Fibroblast of lung (primary cell): ENCODE data around the gene SYT9.

Experiments used
- EZH2 ChIP-seq: IDR thresholded peaks from 2 replicates; pipeline ENCODE4 v1.5.1; 2012; ENCODE audit warnings: low read length, control low read depth, mild to moderate bottlenecking; ENCODE audit errors: missing control alignments
- TF ChIP-seq, protein P1 (sequence below), 2 donors: IDR thresholded peaks in 1 of 2; conservative IDR thresholded peaks in 1 of 2; 1 replicate in 1 of 2; 2 replicates in 1 of 2; pipeline ENCODE4 v1.5.1; 2011 to 2012; ENCODE audit warnings: low read length in 2 of 2, control low read depth in 1 of 2, inconsistent platforms in 1 of 2, low read depth in 1 of 2, mild to moderate bottlenecking in 1 of 2

DNA sequence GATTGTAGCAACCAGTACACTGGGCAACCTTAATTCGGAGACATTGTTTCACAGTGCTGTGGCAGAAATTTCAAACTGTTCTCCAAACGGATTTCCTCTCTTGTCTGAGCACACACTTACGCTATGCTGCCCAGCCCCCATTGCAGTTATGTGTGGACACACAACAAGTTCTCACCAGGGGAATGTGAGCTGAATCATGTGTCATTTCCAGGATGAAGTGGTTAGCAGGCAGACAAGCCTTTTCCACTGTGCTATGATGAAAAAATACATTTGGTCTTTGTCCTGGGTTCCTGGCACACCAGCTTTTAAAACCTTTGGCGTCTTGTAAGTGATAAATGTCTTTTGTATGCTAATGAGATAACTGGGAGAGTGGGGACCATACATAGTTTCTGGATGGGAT, 46.9 kb upstream of the SYT9 start:
- TF ChIP-seq, protein P1, sequence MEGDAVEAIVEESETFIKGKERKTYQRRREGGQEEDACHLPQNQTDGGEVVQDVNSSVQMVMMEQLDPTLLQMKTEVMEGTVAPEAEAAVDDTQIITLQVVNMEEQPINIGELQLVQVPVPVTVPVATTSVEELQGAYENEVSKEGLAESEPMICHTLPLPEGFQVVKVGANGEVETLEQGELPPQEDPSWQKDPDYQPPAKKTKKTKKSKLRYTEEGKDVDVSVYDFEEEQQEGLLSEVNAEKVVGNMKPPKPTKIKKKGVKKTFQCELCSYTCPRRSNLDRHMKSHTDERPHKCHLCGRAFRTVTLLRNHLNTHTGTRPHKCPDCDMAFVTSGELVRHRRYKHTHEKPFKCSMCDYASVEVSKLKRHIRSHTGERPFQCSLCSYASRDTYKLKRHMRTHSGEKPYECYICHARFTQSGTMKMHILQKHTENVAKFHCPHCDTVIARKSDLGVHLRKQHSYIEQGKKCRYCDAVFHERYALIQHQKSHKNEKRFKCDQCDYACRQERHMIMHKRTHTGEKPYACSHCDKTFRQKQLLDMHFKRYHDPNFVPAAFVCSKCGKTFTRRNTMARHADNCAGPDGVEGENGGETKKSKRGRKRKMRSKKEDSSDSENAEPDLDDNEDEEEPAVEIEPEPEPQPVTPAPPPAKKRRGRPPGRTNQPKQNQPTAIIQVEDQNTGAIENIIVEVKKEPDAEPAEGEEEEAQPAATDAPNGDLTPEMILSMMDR (conservative IDR thresholded peaks at IDR 0.05 in 1 of 2, IDR thresholded peaks at IDR 0.05 in 1 of 2; ENCODE audit: low read depth in 1 of 2, low read length in 2 of 2), result no peak
- no peak for TF ChIP-seq EZH2
